Natural killer cell (primary cell): ENCODE measurements around the gene PRKAR1B. TPM values are rescaled to one million over a fixed set of nuclear protein-coding genes. Genes with fewer than 3 reads are reported as not detected.

Experiments
- ATAC-seq, 3 donors: fragments of 150-1000 bp in 2 of 3; fragments of 200-7000 bp in 1 of 3; cut with Tn5 transposase; 1 replicate in 1 of 3; 2 replicates in 2 of 3; pipeline ENCODE4 v1.10.0; 2021; ENCODE audit warnings: mild to moderate bottlenecking in 2 of 3, moderate library complexity in 2 of 3
- DNase-seq, 2 donors: peaks; one replicate each; pipeline versions ENCODE4 v3.0.0 to v3.0.0-alpha.2; 2013 to 2021; ENCODE audit warnings: mixed read lengths in 1 of 2
- H3K27ac ChIP-seq: one replicate; pipeline ENCODE4 v1.5.1; 2013; ENCODE audit warnings: mild to moderate bottlenecking, low read length
- H3K27me3 ChIP-seq: one replicate; pipeline ENCODE4 v1.6.1; 2013; ENCODE audit warnings: low read length; ENCODE audit not compliant: control insufficient read depth, insufficient read depth
- H3K36me3 ChIP-seq: one replicate; pipeline ENCODE4 v1.6.1; 2013; ENCODE audit warnings: low read length; ENCODE audit not compliant: control insufficient read depth, insufficient read depth
- H3K4me1 ChIP-seq: one replicate; pipeline ENCODE4 v1.6.1; 2013; ENCODE audit warnings: low read length; ENCODE audit not compliant: control insufficient read depth, insufficient read depth
- H3K4me3 ChIP-seq: one replicate; pipeline ENCODE4 v1.5.1; 2013; ENCODE audit warnings: low read length
- H3K9me3 ChIP-seq: one replicate; pipeline ENCODE4 v1.6.1; 2013; ENCODE audit warnings: low read length; ENCODE audit not compliant: control insufficient read depth, insufficient read depth
- H3K27ac Mint-ChIP-seq, 2 donors: one replicate each; pipeline ENCODE4 v1.8.0; 2022; ENCODE audit warnings: mild to moderate bottlenecking in 2 of 2, mixed read lengths in 2 of 2, moderate library complexity in 1 of 2
- H3K27me3 Mint-ChIP-seq, 2 donors: one replicate each; pipeline ENCODE4 v1.8.0; 2022; ENCODE audit warnings: low read depth in 2 of 2, mixed read lengths in 2 of 2
- H3K36me3 Mint-ChIP-seq: one replicate; pipeline ENCODE4 v1.8.0; 2022; ENCODE audit warnings: mixed read lengths
- H3K4me1 Mint-ChIP-seq, 2 donors: one replicate each; pipeline ENCODE4 v1.8.0; 2022; ENCODE audit warnings: mixed read lengths in 2 of 2
- H3K4me3 Mint-ChIP-seq: one replicate; pipeline ENCODE4 v1.8.0; 2022; ENCODE audit warnings: mild to moderate bottlenecking, moderate library complexity, mixed read lengths
- H3K9me3 Mint-ChIP-seq, 2 donors: one replicate each; pipeline ENCODE4 v1.8.0; 2022; ENCODE audit warnings: mixed read lengths in 2 of 2
- WGBS: methylation state at CpG from one replicate; pipeline ENCODE4 v1.1.7; 2013; ENCODE audit warnings: missing lambda C conversion rate; ENCODE audit not compliant: insufficient coverage; 5-methylcytosine and 5-hydroxymethylcytosine counted together
- intact Hi-C: fragments of 100-400 bp; cut with micrococcal nuclease; formaldehyde crosslinking; loops from one replicate; pipeline ENCODE4 v1.14.2; 2022
- total RNA-seq, 4 donors: library from RNA; stranded (reverse); fragments of 120-200 nt in 1 of 4; gene quantifications; one replicate each; pipeline versions ENCODE4 v1.2.3 to v1.2.4, GENCODE V29; 2013 to 2022
- TF ChIP-seq, protein P1 (sequence below): fragments of 200-600 bp; IDR thresholded peaks from one replicate; pipeline ENCODE4 v1.8.0; 2022; ENCODE audit warnings: antibody characterized with exemption

The PRKAR1B gene
- 1 to 10 TPM; 2.4 to 3.8 (median 3.0) TPM for total RNA-seq
- total RNA-seq (2013): 5.8 TPM

- H3K36me3 ChIP-seq: no peaks in the 10 kb centered on the region
- Mint-ChIP-seq H3K4me1 (peaks cover 6 to 23% of the 10 kb centered on the region in 2 donors), H3K27me3 (no peaks in the 10 kb centered on the region), H3K9me3 (no peaks in the 10 kb centered on the region), H3K4me3 (peak within 1 kb of the TSS; percentile 89), H3K36me3 (no peaks in the 10 kb centered on the region), H3K27ac (peak within 1 kb of the TSS in 1 of 2 donors; percentile 52)
- under 1% methylated on average over 53 of the region's 66 CpGs for WGBS
- ATAC-seq (peak in 1 of 3 donors; percentile 21), DNase-seq (peak in 1 of 2 donors; percentile 58)
- H3K27ac ChIP-seq: peak within 1 kb of the TSS; percentile 58
- H3K4me3 ChIP-seq: peak within 1 kb of the TSS; percentile 61
- no peaks in the 10 kb centered on the region for H3K9me3 ChIP-seq
- H3K4me1 ChIP-seq: peaks cover 18% of the 10 kb centered on the region
- intact Hi-C loops: no loop called here
- no peaks in the 10 kb centered on the region for H3K27me3 ChIP-seq
- TF ChIP-seq, protein P1, sequence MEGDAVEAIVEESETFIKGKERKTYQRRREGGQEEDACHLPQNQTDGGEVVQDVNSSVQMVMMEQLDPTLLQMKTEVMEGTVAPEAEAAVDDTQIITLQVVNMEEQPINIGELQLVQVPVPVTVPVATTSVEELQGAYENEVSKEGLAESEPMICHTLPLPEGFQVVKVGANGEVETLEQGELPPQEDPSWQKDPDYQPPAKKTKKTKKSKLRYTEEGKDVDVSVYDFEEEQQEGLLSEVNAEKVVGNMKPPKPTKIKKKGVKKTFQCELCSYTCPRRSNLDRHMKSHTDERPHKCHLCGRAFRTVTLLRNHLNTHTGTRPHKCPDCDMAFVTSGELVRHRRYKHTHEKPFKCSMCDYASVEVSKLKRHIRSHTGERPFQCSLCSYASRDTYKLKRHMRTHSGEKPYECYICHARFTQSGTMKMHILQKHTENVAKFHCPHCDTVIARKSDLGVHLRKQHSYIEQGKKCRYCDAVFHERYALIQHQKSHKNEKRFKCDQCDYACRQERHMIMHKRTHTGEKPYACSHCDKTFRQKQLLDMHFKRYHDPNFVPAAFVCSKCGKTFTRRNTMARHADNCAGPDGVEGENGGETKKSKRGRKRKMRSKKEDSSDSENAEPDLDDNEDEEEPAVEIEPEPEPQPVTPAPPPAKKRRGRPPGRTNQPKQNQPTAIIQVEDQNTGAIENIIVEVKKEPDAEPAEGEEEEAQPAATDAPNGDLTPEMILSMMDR: no peak
Measured at GRCh38 chr7:727104-727805, at the start of gene PRKAR1B. PRKAR1B (minus strand) TSS chr7:727281; CDS start chr7:711505, 15,776 bp downstream.

DNA sequence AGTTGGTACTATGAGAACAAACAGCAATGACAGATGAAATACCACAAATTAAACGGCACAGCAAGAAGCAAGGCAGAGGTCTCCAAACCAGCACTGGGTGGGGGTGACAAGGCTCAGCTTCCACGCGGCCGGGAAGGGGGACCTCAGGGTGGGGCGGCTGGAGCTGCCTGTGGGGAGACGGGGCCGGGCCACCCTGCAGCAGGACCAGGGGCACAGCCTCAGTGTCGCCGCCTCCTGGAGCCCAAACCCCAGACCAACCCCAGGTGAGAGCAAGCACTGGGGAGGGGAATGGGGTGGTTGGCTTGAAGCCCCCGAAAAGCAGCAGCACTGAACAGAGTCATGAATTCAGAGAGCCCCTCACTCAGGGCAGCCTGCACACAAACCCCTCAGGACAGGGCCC is 49.3 kb upstream of the PRKAR1B start:
- H3K4me1 ChIP-seq: no peaks in the 10 kb centered on the region
- TF ChIP-seq, protein P1: no peak
- no peaks in the 10 kb centered on the region for H3K27me3 ChIP-seq
- no peak overlapping the region for H3K27ac ChIP-seq
- peaks cover 8% of the 10 kb centered on the region for H3K36me3 ChIP-seq
- 93% methylated on average over 10 of the region's 10 CpGs for WGBS
- Mint-ChIP-seq H3K4me1 (no peaks in the 10 kb centered on the region), H3K27me3 (no peaks in the 10 kb centered on the region), H3K36me3 (no peaks in the 10 kb centered on the region), H3K9me3 (no peaks in the 10 kb centered on the region), H3K4me3 (no peak overlapping the region), H3K27ac (no peak overlapping the region)
- no peaks in the 10 kb centered on the region for H3K9me3 ChIP-seq
- intact Hi-C loops: no loop called here
- H3K4me3 ChIP-seq: no peak overlapping the region
- ATAC-seq (no peak), DNase-seq (no peak)

DNA sequence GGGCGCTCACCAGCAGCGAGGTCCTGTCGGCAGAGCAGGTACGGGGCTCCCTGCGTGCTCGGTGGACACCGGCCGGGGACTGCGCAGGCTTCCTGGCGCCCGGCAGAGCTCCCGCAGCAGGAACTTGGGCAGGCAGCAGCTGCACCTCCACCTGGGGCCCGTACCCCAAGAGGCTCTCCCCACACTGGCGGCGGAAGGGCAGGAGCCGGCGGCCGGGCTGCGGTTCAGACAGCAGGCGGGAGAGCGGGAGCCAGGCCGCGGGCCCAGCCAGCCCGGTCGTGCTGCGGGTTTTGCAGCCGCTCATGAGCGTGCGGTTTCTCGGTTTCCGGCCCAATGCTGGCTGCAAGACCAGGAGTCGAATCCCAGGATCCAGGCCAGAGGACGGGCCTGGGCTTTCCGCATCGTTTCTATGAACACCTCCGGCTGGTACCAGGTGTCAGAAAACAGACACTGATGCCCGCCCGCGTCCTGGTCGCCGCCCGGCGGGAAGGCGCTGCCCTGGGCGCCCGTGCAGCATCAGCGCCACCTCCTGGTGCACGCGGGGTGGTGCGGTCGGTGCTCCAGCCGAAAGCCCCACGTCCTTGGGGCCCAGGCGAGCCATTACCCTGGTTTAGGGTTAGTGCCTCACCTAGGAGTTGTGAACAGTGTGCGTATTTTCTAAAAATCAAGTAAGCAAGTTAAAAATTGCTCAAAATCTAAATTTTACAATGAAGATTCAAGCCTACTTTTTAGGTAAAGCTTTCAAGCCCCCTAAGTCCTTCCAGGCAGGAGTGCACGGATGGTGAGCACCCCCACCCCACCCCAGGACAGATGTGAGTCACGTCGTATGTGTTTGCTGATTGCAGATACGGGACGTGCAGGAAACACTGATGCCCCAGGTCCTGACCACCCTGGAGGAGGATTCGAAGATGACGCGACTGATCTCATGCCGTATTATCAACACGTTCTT is 47.4 kb upstream of the PRKAR1B start:
- Mint-ChIP-seq H3K36me3 (no peaks in the 10 kb centered on the region), H3K4me1 (no peaks in the 10 kb centered on the region), H3K4me3 (no peak overlapping the region), H3K9me3 (no peaks in the 10 kb centered on the region), H3K27ac (no peak overlapping the region), H3K27me3 (no peaks in the 10 kb centered on the region)
- no peaks in the 10 kb centered on the region for H3K4me1 ChIP-seq
- no peaks in the 10 kb centered on the region for H3K27me3 ChIP-seq
- no peaks in the 10 kb centered on the region for H3K9me3 ChIP-seq
- WGBS: 79% methylated on average over 65 of the region's 65 CpGs
- no peak overlapping the region for H3K27ac ChIP-seq
- H3K36me3 ChIP-seq: peaks cover 6% of the 10 kb centered on the region
- DNase-seq: peak; percentile 39 to 75
- TF ChIP-seq, protein P1: peak; percentile 62
- ATAC-seq: peak; percentile 38 to 86 (median 76)
- intact Hi-C loops: loop anchor here (5.0 kb wide), 1 partner anchor 452 kb away; no protein-coding TSS in a partner anchor
- H3K4me3 ChIP-seq: no peak overlapping the region
